Ishikawa (cell line): ENCODE results near the gene SLCO3A1.

Experiments used
- CEBPB ChIP-seq: IDR thresholded peaks from 2 replicates; pipeline ENCODE4 v1.6.1; 2012
- CREB1 ChIP-seq: IDR thresholded peaks from 2 replicates; pipeline ENCODE4 v1.6.1; 2012; ENCODE audit warnings: low read depth
- EGR1 ChIP-seq: IDR thresholded peaks from 2 replicates; pipeline ENCODE4 v1.6.1; 2012
- EP300 ChIP-seq: IDR thresholded peaks from 2 replicates; pipeline ENCODE4 v1.6.1; 2012; ENCODE audit warnings: borderline replicate concordance
- FOXM1 ChIP-seq: IDR thresholded peaks from 2 replicates; pipeline ENCODE4 v1.6.1; 2012; ENCODE audit warnings: low read depth, borderline replicate concordance
- NFIC ChIP-seq: IDR thresholded peaks from 2 replicates; pipeline ENCODE4 v1.6.1; 2012
- RAD21 ChIP-seq: IDR thresholded peaks from 2 replicates; pipeline ENCODE4 v1.6.1; 2012; ENCODE audit warnings: low read depth
- TAF1 ChIP-seq: IDR thresholded peaks from 2 replicates; pipeline ENCODE4 v1.6.1; 2012; ENCODE audit warnings: low read depth, mild to moderate bottlenecking
- TCF12 ChIP-seq: IDR thresholded peaks from 2 replicates; pipeline ENCODE4 v1.6.1; 2012; ENCODE audit warnings: low read depth
- TEAD4 ChIP-seq: IDR thresholded peaks from 2 replicates; pipeline ENCODE4 v1.6.1; 2012
- USF1 ChIP-seq: IDR thresholded peaks from 2 replicates; pipeline ENCODE4 v1.6.1; 2012
- YY1 ChIP-seq: IDR thresholded peaks from 2 replicates; pipeline ENCODE4 v1.6.1; 2012; ENCODE audit warnings: low read depth
- ZBTB7A ChIP-seq: IDR thresholded peaks from 2 replicates; pipeline ENCODE4 v1.6.1; 2012; ENCODE audit warnings: low read depth
- TF ChIP-seq, protein P1 (sequence below): IDR thresholded peaks from 2 replicates; pipeline ENCODE4 v1.6.1; 2012; ENCODE audit warnings: low read depth, mild to moderate bottlenecking
- TF ChIP-seq, protein P2 (sequence below): IDR thresholded peaks from 2 replicates; pipeline ENCODE4 v1.6.1; 2012

The SLCO3A1 gene

GRCh38 chr15:91953432-91953831, 99.9 kb downstream of the SLCO3A1 start:
- TF ChIP-seq ZBTB7A (no peak), YY1 (no peak), FOXM1 (no peak), TCF12 (no peak), EGR1 (no peak), RAD21 (no peak), USF1 (no peak), EP300 (no peak), TEAD4 (no peak), NFIC (no peak), CREB1 (no peak), CEBPB (no peak), TAF1 (no peak)
- TF ChIP-seq, protein P1, sequence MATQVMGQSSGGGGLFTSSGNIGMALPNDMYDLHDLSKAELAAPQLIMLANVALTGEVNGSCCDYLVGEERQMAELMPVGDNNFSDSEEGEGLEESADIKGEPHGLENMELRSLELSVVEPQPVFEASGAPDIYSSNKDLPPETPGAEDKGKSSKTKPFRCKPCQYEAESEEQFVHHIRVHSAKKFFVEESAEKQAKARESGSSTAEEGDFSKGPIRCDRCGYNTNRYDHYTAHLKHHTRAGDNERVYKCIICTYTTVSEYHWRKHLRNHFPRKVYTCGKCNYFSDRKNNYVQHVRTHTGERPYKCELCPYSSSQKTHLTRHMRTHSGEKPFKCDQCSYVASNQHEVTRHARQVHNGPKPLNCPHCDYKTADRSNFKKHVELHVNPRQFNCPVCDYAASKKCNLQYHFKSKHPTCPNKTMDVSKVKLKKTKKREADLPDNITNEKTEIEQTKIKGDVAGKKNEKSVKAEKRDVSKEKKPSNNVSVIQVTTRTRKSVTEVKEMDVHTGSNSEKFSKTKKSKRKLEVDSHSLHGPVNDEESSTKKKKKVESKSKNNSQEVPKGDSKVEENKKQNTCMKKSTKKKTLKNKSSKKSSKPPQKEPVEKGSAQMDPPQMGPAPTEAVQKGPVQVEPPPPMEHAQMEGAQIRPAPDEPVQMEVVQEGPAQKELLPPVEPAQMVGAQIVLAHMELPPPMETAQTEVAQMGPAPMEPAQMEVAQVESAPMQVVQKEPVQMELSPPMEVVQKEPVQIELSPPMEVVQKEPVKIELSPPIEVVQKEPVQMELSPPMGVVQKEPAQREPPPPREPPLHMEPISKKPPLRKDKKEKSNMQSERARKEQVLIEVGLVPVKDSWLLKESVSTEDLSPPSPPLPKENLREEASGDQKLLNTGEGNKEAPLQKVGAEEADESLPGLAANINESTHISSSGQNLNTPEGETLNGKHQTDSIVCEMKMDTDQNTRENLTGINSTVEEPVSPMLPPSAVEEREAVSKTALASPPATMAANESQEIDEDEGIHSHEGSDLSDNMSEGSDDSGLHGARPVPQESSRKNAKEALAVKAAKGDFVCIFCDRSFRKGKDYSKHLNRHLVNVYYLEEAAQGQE, result no peak
- TF ChIP-seq, protein P2, sequence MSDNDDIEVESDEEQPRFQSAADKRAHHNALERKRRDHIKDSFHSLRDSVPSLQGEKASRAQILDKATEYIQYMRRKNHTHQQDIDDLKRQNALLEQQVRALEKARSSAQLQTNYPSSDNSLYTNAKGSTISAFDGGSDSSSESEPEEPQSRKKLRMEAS, result no peak

GRCh38 chr15:91954292-91954691, 100.8 kb downstream of the SLCO3A1 start:
- TF ChIP-seq TAF1, result no peak
- no peak for TF ChIP-seq ZBTB7A
- TF ChIP-seq EGR1, result no peak
- no peak for TF ChIP-seq CEBPB
- TF ChIP-seq CREB1, result no peak

DNA sequence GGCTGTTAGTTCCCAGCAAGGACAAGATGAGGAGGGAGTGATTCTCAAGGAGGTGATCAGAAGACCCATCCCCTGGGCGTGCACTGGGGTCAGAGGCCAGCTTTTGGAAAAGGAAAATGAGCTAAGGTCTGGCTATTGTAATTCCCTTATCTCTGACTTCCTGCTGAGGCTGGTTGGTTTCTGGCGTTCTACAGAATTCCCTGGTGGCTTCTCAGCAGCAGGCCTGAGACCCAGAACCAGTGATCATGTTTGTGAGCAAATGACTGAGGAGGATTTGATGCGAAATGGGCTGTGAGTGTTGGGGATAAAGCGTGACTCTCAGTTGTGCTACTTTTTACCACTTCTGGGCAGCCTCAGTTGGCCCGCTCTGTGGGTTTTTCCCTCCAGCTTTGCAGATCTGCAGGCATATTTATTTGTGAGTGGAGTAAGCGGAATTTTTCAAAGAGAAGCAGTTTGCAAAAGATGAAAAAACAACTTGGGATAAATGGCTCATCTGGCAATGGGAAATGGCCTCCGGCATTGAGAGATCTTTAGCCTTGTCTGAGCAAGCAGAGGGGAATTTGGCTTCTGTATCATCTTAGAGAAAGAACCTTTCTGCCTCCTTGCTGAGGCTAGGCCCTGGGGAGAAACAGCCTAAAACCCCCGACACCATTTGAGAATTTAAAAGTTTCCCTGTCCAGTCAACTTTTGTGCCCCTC, 102.7 kb downstream of the SLCO3A1 start:
- TF ChIP-seq FOXM1 (no peak), YY1 (no peak), RAD21 (no peak), ZBTB7A (no peak), NFIC (no peak), TEAD4 (no peak), EGR1 (no peak)

DNA sequence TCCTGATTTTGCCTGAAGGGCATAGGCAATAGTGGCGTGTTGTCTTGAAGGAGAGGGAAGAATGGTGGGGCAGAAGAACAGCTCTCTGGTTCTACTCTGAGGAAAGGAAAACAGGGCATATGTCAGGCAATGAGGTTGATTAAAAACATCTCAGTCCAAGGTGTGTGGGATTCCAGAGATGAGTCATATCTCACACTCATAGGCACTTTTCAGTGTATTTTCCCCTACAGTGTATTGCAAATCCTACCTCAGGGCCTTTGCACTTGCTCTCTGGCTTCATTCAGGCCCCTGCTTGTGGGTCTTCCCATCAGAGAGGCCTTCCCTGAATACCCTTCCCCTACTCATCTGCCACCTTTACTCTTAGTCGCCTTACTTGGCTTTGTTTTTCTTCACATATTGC, 107.8 kb downstream of the SLCO3A1 start:
- TF ChIP-seq CREB1 (no peak), CEBPB (no peak), NFIC (no peak), RAD21 (no peak), EGR1 (no peak), YY1 (no peak), TAF1 (no peak), TEAD4 (no peak), ZBTB7A (no peak), USF1 (no peak), TCF12 (no peak), EP300 (no peak), FOXM1 (no peak)
- TF ChIP-seq, protein P2, result no peak
- TF ChIP-seq, protein P1, result no peak

DNA sequence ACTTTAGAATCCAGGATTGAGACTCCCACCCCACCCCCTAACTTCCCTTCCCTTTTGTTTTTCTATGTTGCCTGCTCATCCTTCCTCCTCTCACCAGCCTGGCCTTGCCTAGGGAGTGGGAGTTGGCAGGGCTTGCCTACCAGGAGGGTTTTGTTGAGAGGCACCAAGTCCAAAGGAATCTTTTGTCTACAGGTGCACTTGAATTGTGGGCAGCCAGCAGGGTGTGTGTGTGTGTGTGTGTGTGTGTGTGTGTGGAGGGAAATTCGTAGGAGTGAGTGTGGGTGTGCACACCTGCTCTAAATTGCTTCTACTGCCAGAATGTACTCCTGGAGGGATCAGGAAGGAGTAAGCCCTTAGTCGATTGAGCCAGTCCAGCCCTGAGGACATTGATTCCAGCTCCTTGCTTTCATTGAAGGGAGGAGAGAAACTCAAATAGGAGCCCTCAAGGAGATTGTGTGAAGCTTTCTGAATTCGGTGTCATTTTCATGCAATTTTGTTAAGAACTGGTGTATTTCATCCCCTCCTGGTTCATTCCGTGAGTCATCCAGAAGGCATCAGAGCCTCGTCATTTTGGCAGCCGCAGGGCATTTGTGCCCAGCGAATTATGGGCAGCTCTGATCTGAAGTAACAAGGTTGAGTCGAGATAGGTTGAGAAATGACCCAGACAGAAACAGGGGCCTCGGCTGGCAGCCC, 112.1 kb downstream of the SLCO3A1 start:
- TF ChIP-seq YY1 (no peak), TAF1 (no peak)
- TF ChIP-seq, protein P2, result no peak

GRCh38 chr15:91966194-91966552, 112.7 kb downstream of the SLCO3A1 start:
- TF ChIP-seq, protein P1, result no peak
- no peak for TF ChIP-seq CREB1
- no peak for TF ChIP-seq YY1
- no peak for TF ChIP-seq NFIC
- no peak for TF ChIP-seq TEAD4
- TF ChIP-seq USF1, result no peak
- TF ChIP-seq RAD21, result no peak
